ENCODE data around the gene LPO.

Gene LPO

DNA sequence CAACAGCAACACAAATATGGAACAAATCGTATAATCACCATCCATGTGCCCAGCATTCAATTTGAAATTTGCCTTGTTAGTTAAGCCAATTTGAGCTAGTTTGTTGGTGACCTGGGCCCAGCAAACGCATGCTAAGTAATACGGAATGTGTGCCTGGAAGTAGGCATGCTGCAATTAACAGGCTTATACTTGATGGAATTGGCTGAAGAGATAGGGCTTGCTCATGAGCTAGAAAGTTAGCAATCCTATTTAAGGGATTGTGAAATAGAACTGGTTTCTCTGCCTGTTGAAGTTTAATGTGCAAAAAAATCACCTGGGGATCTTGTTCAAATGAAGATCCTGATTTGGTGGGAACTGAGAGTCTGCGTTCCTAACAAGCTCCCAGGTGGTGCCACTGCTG is 8.5 kb upstream of the LPO start:
- no peak for DNase-seq

DNA sequence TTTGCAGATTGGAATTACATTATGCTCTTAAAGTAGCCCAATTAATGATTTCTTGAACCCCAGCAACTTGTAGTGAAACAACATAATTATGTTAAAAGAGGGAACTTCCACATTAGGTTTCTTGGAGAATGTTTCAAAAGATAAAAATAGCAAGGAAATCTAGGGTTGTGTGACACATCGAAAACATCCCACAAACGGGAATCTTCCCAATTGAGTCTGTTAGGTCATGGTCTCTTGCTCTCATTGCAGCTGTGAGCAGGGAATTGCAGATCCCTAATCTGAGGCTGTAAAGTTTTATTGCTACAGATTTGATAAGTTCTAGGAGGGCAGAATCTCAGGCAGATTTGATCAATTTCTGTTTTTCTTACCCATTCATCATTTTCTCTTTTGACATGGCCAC is 6.7 kb upstream of the LPO start:
- DNase-seq = no peak

DNA sequence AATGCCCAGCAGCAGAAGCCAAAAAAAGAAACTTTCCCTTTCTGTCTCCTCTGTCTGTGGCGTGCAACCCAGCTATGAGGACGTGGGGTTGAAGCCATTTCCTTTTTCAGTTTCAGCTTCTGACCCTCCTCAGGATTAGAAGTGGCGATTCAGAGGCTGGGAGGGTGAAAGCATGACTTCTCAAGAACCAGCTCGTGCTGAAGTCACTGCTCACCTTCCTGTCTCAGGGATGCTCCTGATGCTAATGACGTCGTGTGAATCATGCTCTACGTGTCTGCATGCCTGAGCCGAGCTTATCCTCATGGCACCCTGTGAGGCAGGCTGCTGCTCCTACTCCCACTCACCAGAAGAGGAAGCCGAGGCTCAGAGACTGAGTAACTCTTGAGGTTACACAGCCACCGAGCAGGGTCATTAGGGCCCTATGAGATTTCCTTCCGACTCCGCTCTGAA is 5.7 kb upstream of the LPO start:
- DNase-seq = peak; percentile 41 to 58

DNA sequence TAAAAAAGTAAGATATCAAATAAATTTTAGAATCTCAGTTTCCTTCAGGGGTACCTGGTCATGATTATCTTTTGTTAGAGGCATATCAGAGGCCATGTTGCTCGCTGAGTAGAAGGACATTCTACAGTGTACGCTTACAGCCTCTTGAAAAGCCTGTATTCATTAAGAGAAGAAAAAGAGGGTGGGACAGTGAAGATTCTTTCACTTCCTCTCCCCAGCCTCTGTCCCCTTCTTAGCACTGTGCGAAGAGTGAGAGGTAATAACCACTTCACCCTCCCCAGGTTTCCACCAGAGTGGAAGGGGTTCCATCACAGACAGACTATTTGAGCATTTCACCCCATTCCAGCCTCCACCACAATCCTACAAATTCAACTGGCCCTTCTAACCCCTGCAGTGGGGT is 4.8 kb upstream of the LPO start:
- DNase-seq = no peak

DNA sequence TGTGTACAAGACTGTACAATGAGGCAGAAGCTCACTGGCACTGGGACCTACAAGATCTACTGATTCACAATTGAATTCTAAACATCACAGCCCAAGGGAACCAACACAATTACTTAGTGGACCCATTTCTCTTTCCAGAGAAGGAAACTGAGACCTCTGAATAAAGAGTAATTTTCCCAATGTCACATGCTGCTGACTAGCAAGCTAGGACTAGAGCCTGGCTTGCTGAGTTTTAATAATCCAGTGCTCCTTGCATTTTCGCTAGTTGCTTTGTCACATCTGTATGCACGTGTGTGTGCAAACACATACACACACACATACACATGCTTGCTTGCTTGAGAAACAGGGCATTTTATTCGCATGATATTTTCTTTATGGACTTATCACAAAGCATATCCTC is 3.9 kb upstream of the LPO start:
- DNase-seq = no peak

DNA sequence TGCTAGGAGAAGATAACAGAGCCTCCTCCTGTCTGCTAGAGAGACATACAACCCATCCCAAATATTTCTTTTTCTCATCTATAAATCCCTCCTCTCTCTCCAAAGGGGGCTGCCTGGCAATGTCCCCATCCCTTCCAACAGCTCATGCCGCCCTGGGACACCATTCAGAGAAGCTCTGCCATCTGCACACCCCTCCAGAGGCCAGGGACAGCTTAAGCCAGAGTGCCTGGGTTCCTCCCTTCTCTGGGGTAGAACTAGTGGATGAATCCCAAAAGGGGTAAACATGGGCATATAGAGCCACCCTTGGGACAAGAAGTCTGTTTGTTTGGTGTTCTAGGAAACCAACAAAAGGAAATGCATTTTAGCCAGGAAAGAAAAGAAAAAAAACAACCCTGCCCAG is 2.6 kb upstream of the LPO start:
- no peak for DNase-seq

DNA sequence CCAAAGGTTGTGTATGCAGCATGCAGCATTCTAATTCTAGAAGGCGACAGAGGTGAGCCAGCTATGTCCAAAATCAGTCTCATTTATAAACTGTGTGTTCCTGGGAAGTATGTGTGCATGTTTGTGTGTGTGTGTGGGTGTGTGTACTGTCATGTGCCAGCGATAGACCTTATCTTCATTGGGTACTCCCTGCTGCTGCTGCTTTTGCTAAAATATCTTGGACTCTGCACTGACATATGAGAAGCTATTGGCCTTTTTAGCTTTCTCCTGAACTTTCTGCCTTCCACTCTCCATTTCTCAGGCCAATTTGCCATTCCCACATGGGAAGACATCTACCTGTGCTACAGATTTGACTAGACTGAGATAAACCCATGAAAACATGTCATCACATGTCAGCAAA is 2.0 kb upstream of the LPO start:
- no peak for DNase-seq

DNA sequence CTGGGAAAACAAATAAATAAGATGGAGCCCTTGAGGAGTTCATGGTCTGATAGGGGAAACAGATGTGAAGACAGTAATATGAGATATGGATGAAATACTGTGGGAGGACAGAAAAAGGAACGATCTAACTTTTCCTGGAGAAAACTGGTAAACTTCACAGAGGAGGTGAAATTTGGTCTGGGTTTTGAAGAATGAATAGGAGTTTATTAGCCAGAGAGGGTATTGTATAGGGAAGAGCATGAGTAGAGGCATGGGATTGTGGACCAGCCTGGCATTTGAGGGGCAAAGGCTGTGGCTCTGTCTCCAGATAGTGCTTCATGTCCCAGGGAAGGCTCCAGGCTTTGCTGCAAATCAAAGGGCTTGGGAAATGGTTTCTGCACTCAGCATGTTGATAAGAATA is 1.6 kb downstream of the LPO start:
- DNase-seq = no peak

DNA sequence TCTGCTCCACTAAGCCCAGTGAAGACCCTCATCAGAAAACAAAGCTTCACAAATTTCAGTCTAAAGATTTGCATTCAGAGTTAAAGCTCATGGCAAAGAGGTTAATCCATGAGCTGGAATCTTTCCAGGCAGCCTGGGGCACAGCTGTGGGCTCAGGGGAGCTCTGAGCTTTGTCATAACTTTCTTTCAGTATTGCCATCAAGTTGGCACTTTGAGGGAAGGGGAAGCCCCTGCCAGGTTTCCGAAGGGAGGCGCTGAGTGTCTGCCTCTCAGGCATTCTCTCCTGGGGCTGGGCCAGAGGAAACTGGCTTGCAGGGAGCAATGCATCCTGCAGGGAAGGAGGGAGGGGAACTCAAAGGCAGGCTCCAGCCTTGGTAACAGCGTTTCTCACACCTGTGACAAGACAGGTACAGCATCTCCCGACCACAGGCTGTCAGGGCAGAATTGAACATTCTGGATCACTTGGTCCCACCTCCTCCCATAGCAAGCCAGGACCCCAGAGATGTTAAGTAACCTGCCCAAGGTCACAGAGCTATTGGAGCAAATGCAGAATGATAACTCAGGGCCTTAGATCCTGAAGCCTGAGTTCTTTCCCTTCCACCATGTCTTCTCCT is 3.9 kb downstream of the LPO start:
- DNase-seq = peak; percentile 50 to 63

DNA sequence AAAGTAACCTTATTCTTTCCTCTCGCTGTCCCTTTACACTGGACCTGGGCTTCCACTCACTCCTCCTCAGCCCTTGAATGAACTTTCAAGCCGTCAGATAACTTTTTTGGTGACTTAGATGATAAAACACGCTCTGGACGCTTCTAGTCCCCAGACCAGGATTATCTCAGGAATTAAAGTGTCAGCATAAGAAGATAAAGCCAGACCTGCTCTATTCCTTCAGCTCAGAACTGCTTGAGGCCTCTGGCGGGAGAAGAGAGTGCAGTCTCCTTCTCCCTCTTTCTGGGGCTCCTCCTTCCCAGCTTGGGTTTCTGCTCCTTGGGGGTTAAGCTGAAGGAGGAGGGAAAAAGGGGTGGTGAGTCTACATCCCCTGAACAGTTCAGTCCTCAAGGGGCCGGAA is 6.6 kb downstream of the LPO start:
- DNase-seq = no peak

DNA sequence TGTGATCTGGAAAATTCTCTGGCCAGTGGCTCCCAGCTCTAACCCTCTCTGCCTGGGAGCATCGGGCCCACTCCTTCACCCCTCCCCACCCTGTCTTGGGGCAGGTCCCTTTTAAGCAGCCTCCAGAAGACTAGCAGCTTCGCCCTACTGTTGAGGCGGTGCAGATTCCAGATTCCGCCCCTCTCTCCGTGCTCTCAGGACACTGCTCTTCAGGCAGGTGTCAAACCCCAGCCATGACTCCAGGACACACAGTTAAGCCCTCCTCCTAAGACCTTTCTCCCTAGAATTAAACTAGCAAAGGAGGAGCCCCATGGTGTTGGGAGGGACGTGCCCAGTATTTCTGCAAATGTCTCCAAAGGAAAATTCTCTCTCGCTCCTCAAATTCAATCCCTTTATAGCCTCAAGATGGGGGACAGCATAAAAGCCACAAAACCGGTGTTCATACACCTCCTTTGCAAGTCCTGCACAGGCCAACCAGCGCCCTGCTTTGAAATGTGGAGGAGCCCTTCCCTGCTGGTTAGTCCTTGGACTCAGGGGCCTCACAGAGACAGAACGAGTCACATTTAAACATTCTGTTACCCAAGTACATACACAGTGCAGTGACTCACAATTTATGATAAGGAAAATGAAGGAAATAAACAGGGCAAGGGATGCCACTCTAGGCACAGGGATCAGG is 7.2 kb downstream of the LPO start:
- DNase-seq = no peak

DNA sequence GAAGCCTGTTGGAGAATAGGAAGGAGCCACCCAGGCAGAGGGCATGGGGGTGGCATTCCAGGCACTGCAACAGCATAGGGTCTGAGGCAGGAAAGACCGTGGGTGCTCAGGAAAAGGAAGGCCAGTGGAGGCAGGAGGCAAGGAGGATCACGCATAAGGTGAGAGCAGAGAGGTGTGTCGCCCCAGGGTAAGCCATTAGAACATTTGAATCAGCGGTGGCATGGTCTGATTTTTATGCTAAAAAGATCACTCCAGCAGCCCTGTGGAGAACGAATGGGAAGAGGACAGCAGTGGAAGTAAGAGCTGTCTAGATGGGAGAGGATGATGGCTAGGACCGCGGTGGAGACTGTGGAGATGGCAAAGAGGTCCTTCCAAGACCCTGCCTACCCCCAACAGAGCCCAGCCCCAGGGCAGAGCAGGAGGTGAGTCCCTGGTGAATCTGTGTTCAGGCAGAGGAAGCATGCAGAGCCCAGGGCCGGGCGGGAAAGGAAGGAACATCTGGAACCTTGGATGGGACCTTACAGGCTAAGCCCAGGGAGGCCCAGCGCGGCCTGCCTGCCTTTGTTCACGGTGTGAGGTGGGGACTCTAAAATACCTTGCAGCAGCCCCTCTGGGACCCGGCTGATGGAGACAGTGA is 7.8 kb downstream of the LPO start:
- DNase-seq = no peak

DNA sequence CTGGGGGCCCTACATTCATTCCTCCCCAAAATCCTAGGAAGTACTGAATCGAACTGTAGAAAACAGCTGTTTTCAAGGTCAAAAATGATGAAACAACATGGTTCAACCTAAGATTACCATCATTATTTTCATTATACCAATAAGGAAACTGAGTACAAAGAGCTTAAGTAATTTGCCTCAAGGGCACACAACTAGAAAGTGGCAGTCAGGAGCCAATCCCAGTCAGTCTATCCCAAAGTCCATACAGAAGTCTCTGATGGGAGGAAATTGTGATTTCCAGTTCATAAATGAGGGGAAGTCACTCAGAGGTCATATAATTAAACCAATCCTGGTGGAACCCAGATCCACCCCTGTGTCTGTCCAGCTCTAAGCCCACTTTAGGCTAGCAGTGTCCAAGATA is 8.4 kb downstream of the LPO start:
- no peak for DNase-seq

DNA sequence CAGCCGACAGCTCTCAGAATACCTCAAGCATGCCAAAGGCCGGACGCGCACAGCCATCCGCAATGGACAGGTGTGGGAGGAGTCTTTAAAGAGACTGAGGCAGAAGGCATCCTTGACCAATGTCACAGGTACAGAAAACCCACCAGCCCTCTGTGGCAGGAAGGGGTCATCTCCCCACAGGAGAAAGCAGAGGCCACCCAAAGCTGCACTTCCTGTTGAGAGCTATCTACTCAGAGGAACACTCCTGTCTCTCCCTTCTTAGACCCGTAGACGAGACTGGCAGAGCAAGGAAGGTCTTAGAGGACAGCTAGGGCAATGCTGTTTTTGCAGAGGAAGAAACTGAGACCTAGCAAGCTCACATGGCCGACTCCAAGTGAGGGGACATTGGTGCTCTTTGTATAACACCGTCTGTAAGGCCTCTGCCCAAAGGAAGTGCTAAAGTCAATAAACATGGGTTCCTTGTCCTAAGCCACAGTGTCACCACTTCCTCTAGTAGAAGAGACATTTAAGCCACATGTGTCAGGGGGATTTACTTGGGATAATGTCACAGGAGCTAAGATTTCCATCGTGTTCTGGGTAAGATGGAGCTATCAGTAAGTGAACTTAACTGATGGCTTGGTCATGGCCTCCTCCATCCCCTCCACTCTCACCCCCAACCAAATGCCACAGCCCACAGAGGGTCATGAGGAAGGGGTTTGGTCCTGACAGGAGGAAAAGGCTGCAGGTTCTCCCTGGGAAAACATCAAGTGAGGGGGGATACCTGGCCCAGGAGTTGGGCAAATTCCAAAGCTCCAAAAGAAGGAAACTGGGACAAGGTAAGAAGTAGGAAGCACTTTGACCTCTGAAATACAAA is 9.4 kb downstream of the LPO start:
- no peak for DNase-seq

DNA sequence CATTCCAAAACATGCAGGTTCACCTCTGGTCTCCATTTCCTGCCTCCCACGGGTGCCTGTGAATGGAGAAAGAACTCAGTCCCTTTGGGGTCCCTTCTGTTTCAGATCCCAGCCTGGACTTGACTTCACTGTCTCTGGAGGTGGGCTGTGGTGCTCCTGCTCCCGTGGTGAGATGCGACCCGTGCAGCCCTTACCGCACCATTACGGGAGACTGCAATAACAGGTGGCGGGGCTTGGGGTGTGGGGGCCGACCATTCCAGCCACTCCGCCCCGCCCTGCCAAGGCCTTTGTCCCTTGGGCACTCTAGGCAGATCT is 10.5 kb downstream of the LPO start:
- DNase-seq = no peak

DNA sequence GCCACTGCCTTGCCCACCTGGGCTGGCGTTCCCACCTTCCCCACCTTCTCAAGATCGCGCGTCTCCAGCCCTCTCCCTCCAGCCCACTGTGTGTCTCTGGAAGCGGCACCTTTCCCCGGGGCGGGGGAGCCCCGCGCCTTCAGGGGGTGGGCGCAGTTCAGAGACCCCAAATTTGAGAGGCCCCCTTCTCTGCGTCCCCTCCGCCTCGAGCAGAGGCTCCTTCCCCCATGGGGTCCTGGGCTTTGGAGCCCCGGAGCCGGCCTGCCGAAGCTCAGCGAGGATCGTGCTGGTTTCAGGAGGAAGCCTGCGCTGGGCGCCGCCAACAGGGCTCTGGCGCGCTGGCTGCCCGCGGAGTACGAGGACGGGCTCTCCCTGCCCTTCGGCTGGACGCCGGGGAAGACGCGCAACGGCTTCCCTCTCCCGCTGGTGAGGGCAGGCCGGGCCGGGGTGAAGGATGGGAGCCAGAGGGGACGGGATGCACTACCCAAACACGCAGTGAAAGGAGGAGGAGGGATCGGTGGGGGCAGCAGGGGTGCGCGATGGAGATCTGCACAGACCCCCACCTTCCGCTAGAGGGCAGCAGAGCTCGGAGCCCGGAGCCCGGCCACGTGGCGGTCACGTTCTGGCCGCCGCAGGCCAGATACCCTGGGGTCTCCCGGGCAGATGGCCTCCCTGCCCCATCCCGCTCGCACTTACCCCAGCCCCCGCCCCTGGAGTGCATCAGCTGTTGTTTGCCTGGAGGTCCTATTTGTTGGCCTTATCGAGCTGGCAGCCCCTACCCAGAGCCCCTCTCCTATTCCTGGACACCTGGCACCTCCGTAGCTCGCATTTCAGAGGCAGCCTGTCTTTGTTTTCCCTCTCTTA is 11.1 kb downstream of the LPO start:
- peak; percentile 77 to 83 for DNase-seq

DNA sequence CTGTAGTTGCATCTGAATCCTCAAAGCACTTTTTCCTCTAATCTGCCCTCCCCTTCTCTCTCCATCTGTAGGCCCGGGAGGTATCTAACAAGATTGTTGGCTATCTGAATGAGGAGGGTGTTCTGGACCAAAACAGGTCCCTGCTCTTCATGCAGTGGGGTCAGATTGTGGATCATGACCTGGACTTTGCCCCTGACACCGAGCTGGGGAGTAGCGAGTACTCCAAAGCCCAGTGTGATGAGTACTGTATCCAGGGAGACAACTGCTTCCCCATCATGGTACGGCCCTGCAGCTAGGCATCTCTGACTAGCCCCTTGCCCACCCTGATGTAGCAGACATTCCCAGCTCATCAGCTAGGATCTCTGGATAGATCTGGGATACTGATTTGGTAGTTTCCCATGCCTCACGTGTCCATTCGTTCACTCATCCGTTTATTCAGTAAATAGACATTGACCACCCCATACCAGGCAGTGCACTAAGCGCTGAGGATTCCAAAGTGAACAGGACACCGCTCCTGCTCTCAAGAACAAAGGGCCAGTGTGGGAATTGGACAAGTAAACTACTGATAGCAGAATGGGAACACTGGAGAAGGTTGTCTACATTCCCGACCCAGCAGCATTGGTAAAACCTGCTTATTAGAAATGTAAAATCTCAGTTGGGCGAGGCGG is 12.1 kb downstream of the LPO start:
- DNase-seq = no peak

DNA sequence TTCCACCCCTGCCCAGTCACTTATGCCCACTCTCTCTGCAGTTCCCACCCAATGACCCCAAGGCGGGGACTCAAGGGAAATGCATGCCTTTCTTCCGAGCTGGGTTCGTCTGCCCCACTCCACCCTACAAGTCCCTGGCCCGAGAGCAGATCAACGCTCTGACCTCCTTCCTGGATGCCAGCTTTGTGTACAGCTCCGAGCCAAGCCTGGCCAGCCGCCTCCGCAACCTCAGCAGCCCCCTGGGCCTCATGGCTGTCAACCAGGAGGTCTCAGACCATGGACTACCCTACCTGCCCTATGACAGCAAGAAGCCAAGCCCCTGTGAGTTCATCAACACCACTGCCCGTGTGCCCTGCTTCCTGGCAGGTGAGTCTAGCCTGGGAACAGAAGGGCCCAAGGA is 13.8 kb downstream of the LPO start:
- no peak for DNase-seq

DNA sequence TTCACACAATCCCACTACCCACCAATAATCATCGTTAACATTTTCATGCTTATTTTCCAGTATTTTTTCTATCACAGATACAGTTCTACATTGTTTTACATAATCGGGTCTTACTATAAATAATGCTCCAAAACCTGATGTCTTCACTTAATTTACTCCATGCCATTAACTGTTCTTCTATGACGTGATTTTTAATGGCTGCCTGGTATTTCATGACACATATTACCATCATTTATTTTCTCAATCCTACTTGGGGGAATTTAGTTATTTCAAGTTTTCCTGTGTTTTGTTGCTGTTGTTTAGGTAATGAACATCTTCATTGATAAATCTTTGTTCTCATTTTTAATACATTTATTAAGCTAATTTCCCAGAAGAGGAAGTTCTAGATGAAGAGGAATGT is 14.7 kb downstream of the LPO start:
- no peak for DNase-seq

DNA sequence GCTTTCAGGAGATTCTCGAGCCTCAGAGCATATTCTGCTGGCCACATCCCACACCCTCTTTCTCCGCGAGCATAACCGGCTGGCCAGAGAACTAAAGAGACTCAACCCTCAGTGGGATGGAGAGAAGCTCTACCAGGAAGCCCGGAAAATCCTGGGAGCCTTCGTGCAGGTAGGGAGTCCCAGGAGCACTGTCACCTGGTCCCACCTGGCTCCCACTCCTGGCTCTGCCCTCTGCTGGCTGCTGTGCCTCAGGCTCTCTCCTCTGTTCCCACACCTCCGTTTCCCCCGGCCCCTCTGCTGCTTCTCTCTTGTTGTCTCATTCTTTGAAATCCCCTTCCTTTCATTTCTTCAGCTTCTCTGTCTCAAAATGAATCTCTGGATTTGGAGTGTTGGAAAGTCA is 16.4 kb downstream of the LPO start:
- no peak for DNase-seq

DNA sequence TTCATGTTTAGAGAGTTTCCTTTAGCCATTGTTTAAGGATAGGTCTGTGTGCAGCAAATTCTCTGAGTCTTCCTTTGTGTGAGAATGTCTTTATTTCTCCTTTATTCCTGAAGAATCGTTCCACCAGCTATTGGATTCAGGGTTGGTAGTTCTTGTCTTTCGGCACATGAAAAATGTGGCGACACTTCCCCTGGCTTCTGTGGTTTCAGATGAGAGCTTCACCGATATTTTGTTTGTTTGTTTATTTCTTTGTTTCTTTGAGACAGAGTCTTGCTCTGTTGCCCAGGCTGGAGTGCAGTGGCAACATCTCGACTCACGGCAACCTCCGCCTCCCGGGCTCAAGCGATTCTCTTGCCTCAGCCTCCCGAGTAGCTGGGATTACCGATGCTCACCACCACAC is 23.8 kb downstream of the LPO start:
- DNase-seq = no peak

DNA sequence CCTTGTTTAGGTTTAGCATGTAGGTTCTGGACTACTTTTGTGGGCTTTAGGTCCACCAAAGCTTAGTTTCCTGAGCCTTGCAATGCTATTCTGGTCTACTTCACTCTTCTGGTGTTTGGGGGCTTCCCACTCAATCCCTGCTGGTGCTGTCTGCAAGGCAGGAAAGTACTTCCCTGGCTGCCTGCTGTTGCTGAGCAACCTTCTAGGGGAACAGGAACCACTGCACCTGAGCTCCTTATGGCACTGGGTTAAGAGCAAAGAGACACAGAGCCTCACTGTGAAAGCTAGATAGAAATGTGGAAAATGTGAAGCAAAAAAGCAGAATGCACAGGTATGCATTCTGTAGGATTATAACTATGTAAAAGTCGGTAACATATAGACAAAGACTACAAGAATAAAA is 25.4 kb downstream of the LPO start:
- no peak for DNase-seq

Data from activated CD4-positive, alpha-beta T cell treated with anti-CD3 and anti-CD28 coated beads, Interleukin-2, amount 50 U/mL, for 48 hours (primary cell).